ENCODE measurements around the gene TECTA.

TECTA gene

GRCh38 chr11:121055076-121055475, 46.0 kb upstream of the TECTA start:
- H3K4me3 ChIP-seq (ENCODE audit: low read depth in 1 of 2, low read length in 2 of 2): no peak overlapping the region

GRCh38 chr11:121057922-121058321, 43.1 kb upstream of the TECTA start:
- Histone ChIP-seq H3K79me2 (ENCODE audit: insufficient read depth, low read length) (no peaks in the 10 kb centered on the region), H3K9me3 (ENCODE audit: insufficient read depth, low read length, severe bottlenecking) (no peaks in the 10 kb centered on the region), H2AFZ (ENCODE audit: low read depth, low read length) (no peak overlapping the region), H3K27me3 (ENCODE audit: insufficient read depth, low read length, poor library complexity) (no peaks in the 10 kb centered on the region), H3K27ac (ENCODE audit: low read length) (no peak overlapping the region), H3K4me3 (ENCODE audit: low read depth in 1 of 2, low read length in 2 of 2) (no peak overlapping the region), H3K4me2 (ENCODE audit: insufficient read depth, low read length) (no peak overlapping the region), H3K36me3 (ENCODE audit: insufficient read depth, low read length) (peaks cover 43% of the 10 kb centered on the region), H3K4me1 (ENCODE audit: insufficient read depth, low read length) (no peaks in the 10 kb centered on the region), H3K9ac (ENCODE audit: low read depth, low read length) (no peak overlapping the region), H4K20me1 (ENCODE audit: insufficient read depth, low read length) (no peaks in the 10 kb centered on the region)
- no peak for ATAC-seq (ENCODE audit: insufficient read depth, low read depth)
- DNase-seq: no peak
- TF ChIP-seq CTCF (IDR thresholded peaks at IDR 0.05; ENCODE audit: borderline replicate concordance, extremely low read depth, low read length, poor library complexity, severe bottlenecking): no peak
- TF ChIP-seq EZH2 (IDR thresholded peaks at IDR 0.05; ENCODE audit: borderline replicate concordance, low read depth, low read length, severe bottlenecking): no peak

More at GRCh38 chr11:121055076-121055475, 46.0 kb upstream of the TECTA start:
- H3K36me3 ChIP-seq (ENCODE audit: insufficient read depth, low read length): peaks cover 37% of the 10 kb centered on the region
- no peak for TF ChIP-seq EZH2 (IDR thresholded peaks at IDR 0.05; ENCODE audit: borderline replicate concordance, low read depth, low read length, severe bottlenecking)
- no peak for TF ChIP-seq CTCF (IDR thresholded peaks at IDR 0.05; ENCODE audit: borderline replicate concordance, extremely low read depth, low read length, poor library complexity, severe bottlenecking)
- no peaks in the 10 kb centered on the region for H3K79me2 ChIP-seq (ENCODE audit: insufficient read depth, low read length)
- ATAC-seq (ENCODE audit: insufficient read depth, low read depth): no peak
- DNase-seq: no peak
- no peaks in the 10 kb centered on the region for H3K27me3 ChIP-seq (ENCODE audit: insufficient read depth, low read length, poor library complexity)
- no peak overlapping the region for H2AFZ ChIP-seq (ENCODE audit: low read depth, low read length)
- no peak overlapping the region for H3K9ac ChIP-seq (ENCODE audit: low read depth, low read length)
- no peaks in the 10 kb centered on the region for H3K9me3 ChIP-seq (ENCODE audit: insufficient read depth, low read length, severe bottlenecking)
- no peak overlapping the region for H3K4me2 ChIP-seq (ENCODE audit: insufficient read depth, low read length)
- no peaks in the 10 kb centered on the region for H4K20me1 ChIP-seq (ENCODE audit: insufficient read depth, low read length)
- H3K27ac ChIP-seq (ENCODE audit: low read length): no peak overlapping the region
- no peaks in the 10 kb centered on the region for H3K4me1 ChIP-seq (ENCODE audit: insufficient read depth, low read length)

GRCh38 chr11:121058941-121059340, 42.1 kb upstream of the TECTA start:
- DNase-seq (no peak), ATAC-seq (ENCODE audit: insufficient read depth, low read depth) (no peak)
- H3K4me3 ChIP-seq (ENCODE audit: low read depth in 1 of 2, low read length in 2 of 2): no peak overlapping the region
- H3K79me2 ChIP-seq (ENCODE audit: insufficient read depth, low read length): no peaks in the 10 kb centered on the region
- H3K9me3 ChIP-seq (ENCODE audit: insufficient read depth, low read length, severe bottlenecking): no peaks in the 10 kb centered on the region
- H3K4me1 ChIP-seq (ENCODE audit: insufficient read depth, low read length): no peaks in the 10 kb centered on the region
- peaks cover 33% of the 10 kb centered on the region for H3K36me3 ChIP-seq (ENCODE audit: insufficient read depth, low read length)
- H3K4me2 ChIP-seq (ENCODE audit: insufficient read depth, low read length): no peak overlapping the region
- no peak overlapping the region for H3K9ac ChIP-seq (ENCODE audit: low read depth, low read length)
- H4K20me1 ChIP-seq (ENCODE audit: insufficient read depth, low read length): no peaks in the 10 kb centered on the region
- H3K27me3 ChIP-seq (ENCODE audit: insufficient read depth, low read length, poor library complexity): no peaks in the 10 kb centered on the region
- H3K27ac ChIP-seq (ENCODE audit: low read length): no peak overlapping the region
- H2AFZ ChIP-seq (ENCODE audit: low read depth, low read length): no peak overlapping the region
- TF ChIP-seq CTCF (IDR thresholded peaks at IDR 0.05; ENCODE audit: borderline replicate concordance, extremely low read depth, low read length, poor library complexity, severe bottlenecking): no peak
- no peak for TF ChIP-seq EZH2 (IDR thresholded peaks at IDR 0.05; ENCODE audit: borderline replicate concordance, low read depth, low read length, severe bottlenecking)

- DNase-seq (no peak), ATAC-seq (ENCODE audit: insufficient read depth, low read depth) (no peak)
- no peaks in the 10 kb centered on the region for H4K20me1 ChIP-seq (ENCODE audit: insufficient read depth, low read length)
- H3K79me2 ChIP-seq (ENCODE audit: insufficient read depth, low read length): no peaks in the 10 kb centered on the region
- H3K9me3 ChIP-seq (ENCODE audit: insufficient read depth, low read length, severe bottlenecking): no peaks in the 10 kb centered on the region
- H3K9ac ChIP-seq (ENCODE audit: low read depth, low read length): no peak overlapping the region
- H3K27ac ChIP-seq (ENCODE audit: low read length): no peak overlapping the region
- H3K4me2 ChIP-seq (ENCODE audit: insufficient read depth, low read length): no peak overlapping the region
- H3K27me3 ChIP-seq (ENCODE audit: insufficient read depth, low read length, poor library complexity): no peaks in the 10 kb centered on the region
- H3K4me1 ChIP-seq (ENCODE audit: insufficient read depth, low read length): no peaks in the 10 kb centered on the region
- no peak for TF ChIP-seq CTCF (IDR thresholded peaks at IDR 0.05; ENCODE audit: borderline replicate concordance, extremely low read depth, low read length, poor library complexity, severe bottlenecking)
- no peak overlapping the region for H2AFZ ChIP-seq (ENCODE audit: low read depth, low read length)
- peaks cover 28% of the 10 kb centered on the region for H3K36me3 ChIP-seq (ENCODE audit: insufficient read depth, low read length)
- no peak overlapping the region for H3K4me3 ChIP-seq (ENCODE audit: low read depth in 1 of 2, low read length in 2 of 2)
Measured at GRCh38 chr11:121059605-121060004, 41.4 kb upstream of the TECTA start.
